K562 (cell line): ENCODE measurements around the gene CHSY3. TPM values are rescaled to one million over a fixed set of nuclear protein-coding genes. Genes with fewer than 3 reads are reported as not detected.
"Not testable (repeated sequence)": the region's sequence is repeated elsewhere in the genome, so short reads cannot be mapped to it uniquely, and the experiment has no call there.

ENCODE experiments used
- ATAC-seq: fragments of 200-7000 bp; cut with Tn5 transposase; 3 replicates; pipeline ENCODE4 v1.9.1; 2020; ENCODE audit warnings: moderate library complexity
- BruUV-seq: library from RNA; stranded (reverse); fragments of 400-500 nt; replicated peaks from 2 replicates; lab custom pipeline; 2021; lab: Mats Ljungman, UMichigan
- CTCF ChIA-PET: fragments of 300-600 bp; formaldehyde crosslinking; extraction: SDS; loops from one replicate; lab custom pipeline; 2021; ENCODE audit warnings: low intra/inter-chr PET ratio; lab: Yijun Ruan, JAX
- POLR2A ChIA-PET: fragments of 300-600, 350-650 bp; sonication (Branson Sonifier 250); formaldehyde crosslinking; extraction: SDS; loops from one replicate; lab custom pipeline; 2021; ENCODE audit warnings: antibody characterized with exemption, inconsistent platforms; lab: Yijun Ruan, JAX
- DNase-seq, 4 experiments: peaks; one replicate each; pipeline versions ENCODE4 v3.0.0 to v3.0.0-alpha.2; 2011 to 2018; ENCODE audit warnings: low spot score in 3 of 4, mixed read lengths in 3 of 4; ENCODE audit errors: extremely low read depth in 1 of 4
- FAIRE-seq: peaks from 2 replicates; lab custom pipeline; 2011; peaks lifted over from hg19 to GRCh38; lab: Jason Lieb, UNC
- H2AFZ ChIP-seq: 2 replicates; pipeline ENCODE4 v1.6.0; 2011; ENCODE audit warnings: low read depth, low read length, control low read depth, inconsistent platforms
- H3K27ac ChIP-seq: fragments of 200-600 bp; 3 replicates; pipeline ENCODE4 v1.8.0; 2011; ENCODE audit warnings: low read depth, mild to moderate bottlenecking, control low read depth, inconsistent platforms, low read length, moderate library complexity, mixed read lengths; ENCODE audit errors: extremely low read depth
- H3K27me3 ChIP-seq, 2 experiments: fragments of 300-600 bp in 1 of 2; 2 replicates in 1 of 2; 3 replicates in 1 of 2; pipeline versions ENCODE4 v1.6.0 to v1.8.0; 2011; ENCODE audit warnings: inconsistent platforms in 2 of 2, low read length in 2 of 2, mild to moderate bottlenecking in 1 of 2, mixed read lengths in 1 of 2, moderate library complexity in 1 of 2; ENCODE audit not compliant: control insufficient read depth in 2 of 2, insufficient read depth in 2 of 2
- H3K36me3 ChIP-seq: fragments of 300-600 bp; 3 replicates; pipeline ENCODE4 v1.8.0; 2011; ENCODE audit warnings: mild to moderate bottlenecking, low read length, inconsistent platforms; ENCODE audit not compliant: control insufficient read depth, insufficient read depth
- H3K4me1 ChIP-seq, 2 experiments: fragments of 200-600 bp in 1 of 2; replicated peaks in 1 of 2; 2 replicates in 1 of 2; 3 replicates in 1 of 2; pipeline versions ENCODE4 v1.5.1 to v1.8.0; 2011; ENCODE audit warnings: inconsistent platforms in 2 of 2, low read length in 2 of 2, mild to moderate bottlenecking in 1 of 2, mixed read lengths in 1 of 2, moderate library complexity in 1 of 2; ENCODE audit not compliant: control insufficient read depth in 2 of 2, insufficient read depth in 2 of 2
- H3K4me2 ChIP-seq: 2 replicates; pipeline ENCODE4 v1.6.1; 2011; ENCODE audit warnings: low read length, control low read depth, inconsistent platforms, mixed read lengths; ENCODE audit not compliant: insufficient read depth
- H3K4me3 ChIP-seq: fragments of 200-600 bp; sonication (generic), shearing (Covaris generic); 2 replicates; pipeline ENCODE4 v1.5.1; 2016; ENCODE audit warnings: control low read depth, inconsistent platforms
- H3K79me2 ChIP-seq: fragments of 200-600 bp; 3 replicates; pipeline ENCODE4 v1.8.0; 2011; ENCODE audit warnings: low read length, inconsistent platforms; ENCODE audit not compliant: control insufficient read depth, insufficient read depth
- H3K9ac ChIP-seq, 2 experiments: 2 replicates each; pipeline versions ENCODE4 v1.6.0 to v1.6.1; 2011; ENCODE audit warnings: low read depth in 2 of 2, low read length in 2 of 2, control low read depth in 1 of 2, inconsistent platforms in 1 of 2, mild to moderate bottlenecking in 1 of 2, mixed read lengths in 1 of 2; ENCODE audit not compliant: insufficient read depth in 1 of 2
- H3K9me1 ChIP-seq: one replicate; pipeline ENCODE4 v1.6.0; 2011; ENCODE audit warnings: inconsistent platforms, mild to moderate bottlenecking, low read length, moderate library complexity; ENCODE audit not compliant: control insufficient read depth, insufficient read depth
- H3K9me3 ChIP-seq: replicated peaks from 2 replicates; pipeline ENCODE4 v1.5.1; 2011; ENCODE audit warnings: low read depth, low read length, inconsistent platforms; ENCODE audit not compliant: control insufficient read depth, insufficient read depth
- H4K20me1 ChIP-seq: replicated peaks from 2 replicates; pipeline ENCODE4 v1.6.1; 2011; ENCODE audit warnings: low read length, inconsistent platforms, mixed read lengths; ENCODE audit not compliant: control insufficient read depth, insufficient read depth
- ATF7 ChIP-seq: fragments of 450-650 bp; IDR thresholded peaks from 2 replicates; pipeline ENCODE4 v1.7.1; 2014; ENCODE audit warnings: mild to moderate bottlenecking, moderate library complexity
- CBX1 ChIP-seq: sonication (generic); IDR thresholded peaks from 2 replicates; pipeline ENCODE4 v1.6.1; 2016; ENCODE audit warnings: antibody characterized with exemption, low read depth, mild to moderate bottlenecking
- ZBTB5 ChIP-seq: fragments of 450-650 bp; IDR thresholded peaks from 2 replicates; pipeline ENCODE4 v1.6.1; 2017; ENCODE audit warnings: antibody characterized with exemption
- ZC3H8 ChIP-seq: fragments of 450-650 bp; IDR thresholded peaks from 2 replicates; pipeline ENCODE4 v1.6.1; 2017
- WGBS: fragments of 100-300 bp; shearing (Covaris generic); methylation state at CpG from one replicate; pipeline ENCODE4 v1.1.6; 2016; ENCODE audit warnings: low coverage, mixed read lengths; ENCODE audit not compliant: insufficient coverage; ENCODE audit errors: missing lambda C conversion rate; 5-methylcytosine and 5-hydroxymethylcytosine counted together
- in situ Hi-C: fragments of 300-500 bp; cut with MboI; formaldehyde crosslinking; loops from 4 replicates; pipeline ENCODE4 v1.15.0; 2018; ENCODE audit warnings: inconsistent platforms, mixed read lengths
- intact Hi-C: fragments of 100-400 bp; cut with micrococcal nuclease; formaldehyde crosslinking; loops from 2 replicates; pipeline ENCODE4 v1.14.2; 2022
- polyA plus RNA-seq, 8 experiments: library from polyadenylated mRNA; depleted of rRNA in 4 of 8; stranded (reverse) in 5 of 8; unstranded in 3 of 8; fragments of >200 nt; fragmentation: Nextera tagmentation in 2 of 8; fragmentation: Illumina TruSeq in 1 of 8; extraction: Ambion mirVana in 2 of 8; extraction: Trizol in 1 of 8; gene quantifications; 2 replicates each; pipeline versions ENCODE4 v1.2.1 to v1.2.3, GENCODE V29; 2011 to 2014; ENCODE audit warnings: inconsistent platforms in 1 of 8, missing spikeins in 1 of 8
- total RNA-seq, 7 experiments: library from RNA; depleted of rRNA in 6 of 7; stranded (reverse); fragments of >200 nt in 6 of 7; fragmentation: Illumina TruSeq in 2 of 7; extraction: Trizol in 2 of 7; gene quantifications; 2 replicates each; pipeline versions ENCODE4 v1.2.1 to v1.2.3, GENCODE V29; 2011 to 2021; ENCODE audit warnings: low replicate concordance in 1 of 7

CHSY3 gene
- total and polyA plus RNA-seq, 9 of the 15 experiments (the other 6 are each of a cell fraction or from before 2014, with no cell fraction given) = 0.04 TPM; not detected in 8

- no peak for TF ChIP-seq ZBTB5
- no peak for TF ChIP-seq CBX1
- no peak for TF ChIP-seq ZC3H8
- no peak for TF ChIP-seq ATF7
Observed at GRCh38 chr5:130222573-130222972, 318.3 kb downstream of the CHSY3 start (continued).

GRCh38 chr5:130226556-130226955 lies 322.3 kb downstream of the CHSY3 start:
- H3K4me2 ChIP-seq, H3K27ac ChIP-seq, BruUV-seq, H3K9me3 ChIP-seq, POLR2A ChIA-PET, H3K79me2 ChIP-seq, H3K27me3 ChIP-seq, FAIRE-seq, ATAC-seq, DNase-seq, H3K9ac ChIP-seq, H2AFZ ChIP-seq, H4K20me1 ChIP-seq, intact Hi-C loops, H3K36me3 ChIP-seq, H3K4me3 ChIP-seq, H3K9me1 ChIP-seq, CTCF ChIA-PET, in situ Hi-C loops, H3K4me1 ChIP-seq: not testable (repeated sequence)
- WGBS = 0% methylated on average over 2 of the region's 2 CpGs
